Inferior parietal cortex (tissue), 1 donor: Measurements from ENCODE around the gene AACS.

ENCODE experiments used
- DNase-seq: peaks from one replicate; pipeline ENCODE4 v3.0.0-alpha.2; 2016; ENCODE audit errors: extremely low spot score

AACS gene

DNA sequence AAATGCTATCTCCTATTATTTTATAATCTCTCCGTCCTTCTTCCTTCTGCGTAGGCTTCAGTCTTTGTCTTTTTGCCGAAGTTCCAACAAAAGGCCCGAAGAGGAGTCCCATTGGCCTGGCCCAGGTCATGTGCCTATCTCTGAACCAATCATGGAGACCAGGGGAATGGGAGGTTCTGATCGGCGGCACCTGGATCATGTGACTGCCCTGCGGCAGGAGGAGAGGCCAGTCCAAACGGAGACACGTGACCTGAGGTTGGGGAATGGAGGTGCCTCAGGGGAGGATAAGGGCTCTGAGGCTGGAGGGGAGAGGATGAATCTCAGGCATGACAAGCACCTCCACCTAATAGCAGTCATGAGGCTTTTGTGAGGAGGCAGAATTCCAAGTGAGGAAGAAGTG lies 86.0 kb downstream of the AACS start:
- no peak for DNase-seq

GRCh38 chr12:125152463-125152862 lies 87.2 kb downstream of the AACS start:
- DNase-seq = no peak

DNA sequence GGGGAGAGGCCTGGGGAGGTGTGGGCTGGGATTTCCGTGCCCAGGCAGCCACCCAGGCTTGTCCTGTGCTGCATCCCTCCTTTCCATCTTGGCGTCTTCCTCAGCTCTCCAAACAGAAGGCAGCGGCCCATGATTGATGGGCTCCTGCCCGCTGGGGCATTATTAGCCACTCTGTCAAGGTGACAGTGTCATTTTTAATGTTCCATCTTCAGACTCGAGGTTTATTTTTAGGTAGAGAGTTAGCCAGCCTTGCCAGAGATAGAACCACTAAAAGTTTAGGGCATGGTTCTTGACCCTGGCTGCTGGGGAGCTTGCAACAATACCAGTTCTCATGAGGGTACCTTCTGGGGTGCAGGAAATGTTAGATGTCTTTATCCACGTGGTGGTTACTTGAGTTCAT lies 90.1 kb downstream of the AACS start:
- no peak for DNase-seq

DNA sequence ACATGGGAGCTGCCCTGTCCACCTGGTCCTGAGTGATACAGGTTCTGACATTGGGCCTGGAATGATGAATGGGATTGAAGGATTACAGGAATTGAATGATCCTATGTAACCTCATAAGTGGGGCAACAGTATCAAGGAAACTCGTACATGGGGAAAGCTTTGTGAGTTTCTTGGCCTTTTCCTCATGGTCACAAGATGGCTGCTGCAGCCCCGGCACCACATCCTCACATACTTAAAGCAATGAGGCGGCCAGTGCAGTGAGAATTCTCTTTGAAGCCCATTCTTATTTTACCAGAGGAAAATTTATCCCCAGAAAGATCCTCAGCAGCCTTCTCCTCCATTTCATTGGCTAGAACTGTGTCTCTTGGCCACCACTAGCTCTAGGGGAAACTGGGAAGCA lies 91.9 kb downstream of the AACS start:
- no peak for DNase-seq

- no peak for DNase-seq
These were observed 94.5 kb downstream of the AACS start for GRCh38 chr12:125159702-125160101.

GRCh38 chr12:125160281-125160955 lies 95.2 kb downstream of the AACS start:
- DNase-seq = no peak

DNA sequence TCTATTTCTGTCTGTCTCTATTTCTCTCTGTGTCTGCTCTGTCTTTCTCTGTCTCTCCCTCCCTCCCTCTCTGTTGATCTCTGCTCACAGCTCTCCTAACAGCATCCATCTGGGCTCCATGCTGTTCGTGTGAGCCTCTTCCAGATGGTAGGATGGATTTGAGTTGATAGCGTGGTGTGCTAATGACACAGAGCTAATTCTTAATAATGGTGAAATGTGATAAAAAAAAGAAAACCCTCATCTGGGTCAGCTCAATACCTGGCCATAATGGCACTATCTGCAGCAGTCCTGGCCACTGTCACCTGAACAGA lies 96.4 kb downstream of the AACS start:
- no peak for DNase-seq

GRCh38 chr12:125162489-125163028 lies 97.3 kb downstream of the AACS start:
- DNase-seq = no peak

DNA sequence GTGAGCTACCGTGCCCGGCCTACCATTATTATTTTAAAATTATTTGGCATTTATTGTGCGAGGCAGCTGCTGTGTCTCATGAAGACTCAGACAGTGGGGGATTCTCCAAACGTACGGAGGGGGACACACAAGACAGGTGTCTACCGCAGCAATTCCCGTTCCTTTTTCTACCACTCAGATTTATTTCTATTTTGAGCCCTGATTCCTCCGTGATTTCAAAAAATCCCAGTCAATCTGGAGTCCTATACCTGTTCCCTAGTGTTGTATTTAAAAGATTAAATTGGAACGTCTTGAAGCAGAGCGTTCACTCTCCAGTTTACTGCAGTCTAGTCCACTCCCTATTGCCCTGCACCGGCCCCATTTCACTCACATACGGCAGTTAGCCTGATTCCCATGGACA lies 97.9 kb downstream of the AACS start:
- no peak for DNase-seq

GRCh38 chr12:125164541-125164940 lies 99.3 kb downstream of the AACS start:
- no peak for DNase-seq

DNA sequence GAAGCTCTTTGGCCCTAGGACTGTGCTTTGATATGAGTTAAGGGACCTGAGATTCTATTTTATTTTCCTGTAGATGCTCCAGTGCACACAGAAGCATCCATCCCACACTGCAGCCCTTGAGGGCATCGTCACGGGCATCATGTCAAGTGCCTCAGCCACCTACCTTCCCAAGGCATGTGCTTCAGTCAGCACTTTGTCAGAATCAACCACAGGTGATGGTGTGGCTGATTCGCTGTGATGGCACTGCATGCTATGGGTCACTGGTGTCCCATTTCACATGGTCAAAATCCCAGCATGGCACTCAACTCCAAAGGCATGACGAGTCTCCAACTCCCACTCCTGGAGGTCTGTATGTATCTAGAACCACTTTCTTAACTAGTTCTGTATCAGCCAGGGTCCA lies 100.8 kb downstream of the AACS start:
- DNase-seq = no peak

- no peak for DNase-seq
These were observed 102.4 kb downstream of the AACS start for GRCh38 chr12:125167658-125168057.

- DNase-seq = no peak
These were observed 104.2 kb downstream of the AACS start for GRCh38 chr12:125169451-125169850.

DNA sequence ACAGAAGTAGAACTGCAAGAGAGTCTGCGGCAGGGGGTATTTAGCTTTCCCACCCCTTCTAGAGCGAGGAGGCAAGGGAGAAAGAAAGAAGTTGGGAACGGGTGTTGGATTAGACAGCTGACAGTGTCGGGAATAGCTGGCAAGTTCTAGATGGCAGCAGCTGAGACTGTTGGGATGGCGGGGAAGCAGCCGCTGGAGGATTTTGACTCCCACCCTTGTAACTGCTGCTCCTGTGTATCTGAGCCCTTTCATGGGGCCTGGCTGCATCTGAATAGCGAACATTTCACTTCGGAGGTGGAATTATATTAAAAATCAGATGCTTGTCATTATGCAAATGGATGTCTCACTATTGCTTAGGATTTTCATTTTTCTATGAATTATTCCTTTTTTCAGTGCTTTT lies 104.6 kb downstream of the AACS start:
- no peak for DNase-seq

- DNase-seq = no peak
These were observed 106.0 kb downstream of the AACS start for GRCh38 chr12:125171267-125171666.

DNA sequence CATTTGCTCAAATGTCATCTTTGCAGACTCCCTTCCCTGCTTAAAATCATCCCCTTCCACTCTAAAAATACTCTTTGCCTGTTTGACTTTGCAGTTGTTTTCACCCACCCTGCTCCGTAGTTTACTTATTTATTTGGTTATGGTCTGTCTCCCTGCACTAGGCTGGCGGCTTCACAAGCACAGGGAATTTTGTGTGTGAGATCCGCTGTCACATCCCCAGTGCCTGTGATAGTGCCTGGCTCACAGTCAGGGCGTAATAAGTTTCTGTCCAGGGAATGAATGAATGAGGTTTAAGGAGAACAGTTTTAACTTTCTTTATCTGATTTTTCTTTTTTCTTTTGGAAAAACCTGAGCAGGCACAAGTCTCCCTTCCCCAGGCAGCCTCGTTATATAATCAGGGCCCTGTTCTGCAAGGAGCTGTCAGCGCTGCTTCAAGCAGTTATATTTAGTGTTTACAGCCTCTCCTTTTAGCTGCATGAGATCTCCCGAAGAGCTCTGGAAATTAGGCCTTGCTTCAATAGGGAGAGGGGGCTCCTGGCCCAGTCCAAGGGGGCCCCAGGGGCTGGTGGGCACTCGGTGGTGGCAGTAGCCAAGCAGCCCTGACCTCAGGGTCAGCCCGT lies 107.1 kb downstream of the AACS start:
- no peak for DNase-seq

- DNase-seq = no peak
These were observed 110.3 kb downstream of the AACS start for GRCh38 chr12:125175576-125175975.

DNA sequence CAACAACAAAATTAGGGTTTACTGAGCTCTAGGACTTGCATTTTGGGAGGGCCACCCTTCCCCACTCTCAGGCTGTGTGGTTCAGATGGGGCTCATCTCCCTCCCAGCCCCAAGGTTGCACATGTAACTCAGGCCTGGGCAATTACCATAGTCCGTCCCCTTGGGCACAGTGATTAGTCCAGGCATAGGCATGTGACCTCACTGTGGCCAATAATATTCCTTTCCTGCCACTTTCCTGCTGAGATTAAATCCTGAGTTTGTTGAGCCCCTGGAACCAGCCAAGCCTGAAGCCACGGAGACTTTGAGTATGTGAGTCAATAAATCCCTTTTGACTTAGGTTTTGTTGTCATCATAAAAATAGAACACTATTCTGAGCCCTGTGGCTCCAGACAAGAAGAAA lies 113.0 kb downstream of the AACS start:
- no peak for DNase-seq

- DNase-seq = no peak
These were observed 114.9 kb downstream of the AACS start for GRCh38 chr12:125180144-125180543.

GRCh38 chr12:125181107-125181506 lies 115.9 kb downstream of the AACS start:
- DNase-seq = no peak

DNA sequence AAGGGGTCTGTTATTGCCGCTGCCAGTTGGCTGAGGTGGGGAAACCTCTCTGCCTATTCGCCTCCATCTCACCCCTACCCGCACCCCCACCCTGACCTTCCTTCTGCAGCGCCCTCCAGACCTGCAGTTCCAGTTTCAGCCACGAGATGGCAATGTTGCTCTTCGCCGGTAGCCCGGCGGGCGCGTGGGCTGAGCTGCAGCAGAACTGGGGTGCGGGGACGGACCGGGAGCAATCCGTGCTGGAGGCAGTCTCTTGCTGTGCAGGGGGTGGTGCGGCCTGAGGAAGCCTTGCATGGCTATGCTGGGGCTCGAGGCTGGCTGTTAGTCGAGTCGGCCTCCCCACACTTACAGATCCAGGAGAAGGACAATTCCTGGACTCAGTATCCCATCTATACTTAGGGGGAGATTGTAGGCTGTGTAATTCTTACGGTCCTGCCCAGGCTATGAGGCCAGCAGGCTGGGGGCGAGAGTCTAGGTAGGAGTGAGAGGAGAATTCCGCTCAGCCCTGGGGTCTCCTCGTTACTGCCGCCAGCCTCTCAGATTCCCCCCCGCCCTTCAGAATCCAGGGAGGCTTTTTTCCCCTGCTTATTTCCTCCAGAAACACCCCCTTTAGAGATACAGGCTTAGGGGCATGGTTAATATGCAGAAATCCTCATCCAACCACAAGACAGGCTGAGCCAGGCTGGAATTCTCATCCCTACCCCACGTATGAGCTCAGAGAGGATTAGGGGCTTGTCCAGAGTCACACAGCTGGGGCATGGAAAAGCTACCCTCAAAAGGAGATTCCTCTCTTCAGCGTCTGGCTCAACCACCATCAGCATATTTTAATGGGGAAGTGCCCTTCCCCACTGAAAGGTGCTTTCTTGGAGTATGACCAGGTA lies 118.2 kb downstream of the AACS start:
- DNase-seq = peak; percentile 93

DNA sequence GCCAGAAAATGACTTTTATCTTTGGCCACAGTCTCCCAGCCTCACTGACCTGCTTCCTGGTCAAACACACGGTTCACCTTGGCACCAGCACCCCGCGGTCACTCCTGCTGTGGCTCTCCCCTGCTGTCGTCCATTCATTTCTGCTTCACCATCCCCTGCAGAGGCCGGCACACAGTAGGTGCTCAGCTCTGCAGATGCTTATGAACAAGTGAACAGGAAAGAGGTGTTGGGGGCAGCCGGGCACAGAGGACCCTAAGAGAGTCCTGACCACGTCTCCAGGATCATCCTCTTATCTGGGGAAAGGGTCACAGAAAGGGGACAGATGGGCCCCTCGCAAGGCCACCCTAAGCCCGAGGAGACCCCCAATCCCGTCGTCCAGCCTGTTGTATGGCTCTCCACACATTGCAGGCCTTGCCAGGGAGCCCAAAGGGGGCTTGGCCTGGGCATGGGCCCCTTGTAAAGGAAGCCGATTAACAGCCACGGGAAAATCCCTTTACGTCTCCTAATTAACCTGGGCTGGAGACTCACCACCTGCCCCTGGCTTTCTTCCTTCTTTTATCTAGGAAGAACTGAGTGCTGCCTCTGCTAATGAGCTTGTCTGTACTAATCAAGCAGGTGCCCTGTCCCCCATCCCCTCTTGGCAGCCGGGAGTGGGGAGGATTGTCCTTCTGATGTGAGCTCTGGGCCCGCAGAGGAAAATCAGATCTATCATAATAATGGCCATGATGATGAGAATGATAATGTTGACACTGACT lies 119.2 kb downstream of the AACS start:
- DNase-seq = no peak
